Activated T-cell treated with anti-CD3 and anti-CD28 coated beads for 48 hours (primary cell): ENCODE measurements around the gene GLIS1.

Experiments
- DNase-seq: peaks from one replicate; pipeline ENCODE4 v3.0.0-alpha.2; 2020; ENCODE audit warnings: low read depth

The GLIS1 gene

GRCh38 chr1:53462769-53463501, 276.0 kb downstream of the GLIS1 start:
- no peak for DNase-seq

- no peak for DNase-seq
Observed at GRCh38 chr1:53462193-53462592, 276.8 kb downstream of the GLIS1 start.

- no peak for DNase-seq
Observed at GRCh38 chr1:53461323-53462044, 277.5 kb downstream of the GLIS1 start.

GRCh38 chr1:53460666-53461322, 278.2 kb downstream of the GLIS1 start:
- DNase-seq = no peak

GRCh38 chr1:53460211-53460634, 278.7 kb downstream of the GLIS1 start:
- DNase-seq = no peak

GRCh38 chr1:53459321-53460175, 279.4 kb downstream of the GLIS1 start, which contains the start of gene DMRTB1:
Gene DMRTB1, plus strand, starts transcription at chr1:53459399. Its CDS starts 55 bp downstream, at chr1:53459454.
- no peak for DNase-seq

GRCh38 chr1:53458634-53459033, 280.3 kb downstream of the GLIS1 start:
- no peak for DNase-seq
